ENCODE measurements around the gene ASB15.

ASB15 gene

DNA sequence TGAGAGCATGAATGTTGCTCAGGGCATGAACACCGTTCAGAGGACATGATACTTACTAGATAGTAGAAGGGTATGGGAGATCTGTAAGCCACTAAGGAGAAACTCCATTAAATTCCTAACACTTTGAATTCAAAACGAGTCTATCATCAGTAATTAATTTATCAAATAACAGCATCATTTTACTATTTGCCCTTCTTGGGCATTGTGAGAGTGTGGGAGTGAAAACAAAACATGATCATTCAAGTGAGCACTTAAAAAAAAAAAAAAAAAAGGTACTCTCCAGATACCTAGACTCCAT lies 20.5 kb upstream of the ASB15 start:
- Histone ChIP-seq H4K20me1 (no peaks in the 10 kb centered on the region), H3K4me2 (no peak overlapping the region), H3K4me1 (no peaks in the 10 kb centered on the region), H3K4me3 (no peak overlapping the region), H3K27ac (no peak overlapping the region), H3K27me3 (no peaks in the 10 kb centered on the region), H3K9ac (no peak overlapping the region), H3K9me3 (replicated peaks in 1 of 11) (no peaks in the 10 kb centered on the region), H3K36me3 (no peaks in the 10 kb centered on the region)
- no peak for TF ChIP-seq Cebpa-rat (IDR thresholded peaks at IDR 0.05)

DNA sequence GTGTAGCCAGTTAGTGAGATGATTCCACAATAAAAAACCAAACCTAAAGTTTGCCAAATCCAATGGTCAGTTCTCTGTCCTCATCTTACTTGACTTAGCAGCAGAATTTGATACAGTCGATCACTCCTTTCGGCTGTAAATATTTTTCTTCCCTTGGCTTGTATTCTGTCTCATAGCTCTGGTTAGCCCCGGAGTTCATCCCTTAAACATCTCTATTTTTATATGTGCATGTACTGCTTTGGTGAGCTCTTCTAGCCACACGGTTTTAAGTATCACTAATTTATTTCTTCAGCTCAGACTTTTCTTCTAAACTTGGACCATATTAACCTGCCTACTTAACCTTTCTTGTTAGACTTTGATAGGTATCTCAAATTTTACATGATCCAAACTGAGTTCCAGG lies 17.8 kb upstream of the ASB15 start:
- no peak overlapping the region for H3K4me2 ChIP-seq
- no peak overlapping the region for H3K4me3 ChIP-seq
- TF ChIP-seq Cebpa-rat (IDR thresholded peaks at IDR 0.05), result no peak
- H3K4me1 ChIP-seq, result no peaks in the 10 kb centered on the region
- no peaks in the 10 kb centered on the region for H3K9me3 ChIP-seq (replicated peaks in 1 of 11)
- H3K9ac ChIP-seq, result no peak overlapping the region
- no peaks in the 10 kb centered on the region for H3K27me3 ChIP-seq
- no peaks in the 10 kb centered on the region for H4K20me1 ChIP-seq
- no peaks in the 10 kb centered on the region for H3K36me3 ChIP-seq
- no peak overlapping the region for H3K27ac ChIP-seq

DNA sequence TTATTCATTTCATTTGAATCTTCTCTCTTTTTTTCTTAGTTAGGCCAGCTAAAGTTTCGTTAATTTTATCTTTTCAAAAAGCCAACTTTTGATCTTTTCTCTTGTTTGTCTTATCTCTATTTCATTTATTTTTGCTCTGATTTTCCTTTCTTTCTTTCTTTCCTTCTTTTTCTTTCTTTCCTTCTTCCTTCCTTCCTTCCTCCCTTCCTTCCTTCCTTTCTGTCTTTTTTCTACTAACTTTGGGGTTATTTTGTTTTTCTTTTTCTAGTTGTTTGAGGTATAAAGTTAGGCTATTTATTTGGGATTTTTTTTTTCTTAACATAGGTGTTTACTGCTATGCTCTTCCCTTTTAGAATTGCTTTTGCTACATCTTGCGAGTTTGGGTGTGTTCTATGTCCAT lies 13.2 kb upstream of the ASB15 start:
- Histone ChIP-seq H4K20me1 (no peaks in the 10 kb centered on the region), H3K4me3 (no peak overlapping the region), H3K27ac (no peak overlapping the region), H3K36me3 (no peaks in the 10 kb centered on the region), H3K9ac (no peak overlapping the region), H3K27me3 (no peaks in the 10 kb centered on the region), H3K4me1 (no peaks in the 10 kb centered on the region), H3K4me2 (no peak overlapping the region), H3K9me3 (replicated peaks in 1 of 11) (no peaks in the 10 kb centered on the region)
- TF ChIP-seq Cebpa-rat (IDR thresholded peaks at IDR 0.05), result no peak

DNA sequence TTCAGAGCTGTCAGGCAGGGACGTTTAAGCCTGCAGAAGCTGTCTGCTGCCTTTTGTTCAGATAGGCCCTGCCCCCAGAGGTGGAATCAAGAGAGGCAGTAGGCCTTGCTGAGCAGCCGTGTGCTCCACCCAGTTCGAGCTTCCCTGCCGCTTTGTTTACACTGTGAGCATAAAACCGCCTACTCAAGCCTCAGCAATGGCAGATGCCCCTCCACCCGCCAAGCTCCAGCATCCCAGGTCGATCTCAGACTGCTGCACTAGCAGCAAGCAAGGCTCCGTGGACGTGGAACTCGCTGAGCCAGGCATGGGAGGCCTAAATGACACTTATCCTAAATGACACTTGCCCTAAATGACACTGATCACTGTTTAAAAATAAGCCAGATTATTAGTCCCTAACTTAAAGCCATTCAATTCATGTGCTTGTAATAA lies 6.8 kb upstream of the ASB15 start:
- no peak overlapping the region for H3K4me2 ChIP-seq
- H3K9ac ChIP-seq, result no peak overlapping the region
- H3K36me3 ChIP-seq, result no peaks in the 10 kb centered on the region
- H3K4me3 ChIP-seq, result no peak overlapping the region
- no peak overlapping the region for H3K27ac ChIP-seq
- no peaks in the 10 kb centered on the region for H3K9me3 ChIP-seq (replicated peaks in 1 of 11)
- no peaks in the 10 kb centered on the region for H4K20me1 ChIP-seq
- H3K27me3 ChIP-seq, result no peaks in the 10 kb centered on the region
- no peaks in the 10 kb centered on the region for H3K4me1 ChIP-seq
- no peak for TF ChIP-seq Cebpa-rat (IDR thresholded peaks at IDR 0.05)

DNA sequence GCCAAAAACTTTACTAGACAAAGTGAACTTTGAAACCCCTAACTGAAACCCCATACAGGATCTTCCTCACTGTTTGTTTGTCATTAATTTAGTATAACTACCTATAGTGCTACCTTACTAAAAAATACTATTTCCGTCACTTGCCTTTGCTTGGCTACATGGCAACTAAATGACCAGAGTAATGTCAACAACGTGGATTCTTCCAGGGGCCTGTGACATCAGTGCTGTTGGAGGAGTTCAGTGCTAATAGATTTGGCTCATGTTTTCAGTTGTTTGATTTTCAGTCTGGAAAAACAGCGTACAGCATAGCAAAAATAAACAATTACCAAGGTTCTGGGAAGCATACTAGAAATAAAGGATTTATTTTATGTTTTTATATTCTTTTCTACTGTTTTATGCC lies 3.0 kb upstream of the ASB15 start:
- Histone ChIP-seq H3K27ac (no peak overlapping the region), H3K27me3 (no peaks in the 10 kb centered on the region), H3K9ac (no peak overlapping the region), H4K20me1 (no peaks in the 10 kb centered on the region), H3K9me3 (replicated peaks in 1 of 11) (no peaks in the 10 kb centered on the region), H3K36me3 (no peaks in the 10 kb centered on the region), H3K4me1 (no peaks in the 10 kb centered on the region), H3K4me3 (no peak overlapping the region), H3K4me2 (no peak overlapping the region)
- no peak for TF ChIP-seq Cebpa-rat (IDR thresholded peaks at IDR 0.05)

DNA sequence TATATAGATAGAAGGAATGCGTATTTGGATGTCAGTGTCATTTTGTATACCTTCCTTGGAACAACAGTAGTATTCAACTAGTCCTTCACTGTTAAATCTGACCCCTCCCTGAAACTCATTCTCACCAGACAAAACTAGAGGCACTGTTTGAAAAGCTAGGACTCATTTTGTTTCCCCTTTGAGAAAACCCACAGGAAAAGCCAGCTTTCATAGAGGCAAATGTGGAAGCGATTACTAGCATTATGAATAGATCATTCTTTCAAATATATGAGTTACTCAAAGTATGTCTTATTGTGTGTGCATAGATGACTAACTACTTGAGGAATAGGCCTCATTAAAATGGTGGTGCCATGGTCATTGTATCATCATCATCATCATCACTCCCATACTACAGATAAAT lies 1.9 kb upstream of the ASB15 start:
- Histone ChIP-seq H3K27me3 (no peaks in the 10 kb centered on the region), H3K4me3 (no peak overlapping the region), H3K27ac (no peak overlapping the region), H4K20me1 (no peaks in the 10 kb centered on the region), H3K9me3 (replicated peaks in 1 of 11) (no peaks in the 10 kb centered on the region), H3K4me2 (no peak overlapping the region), H3K36me3 (no peaks in the 10 kb centered on the region), H3K9ac (no peak overlapping the region), H3K4me1 (no peaks in the 10 kb centered on the region)
- no peak for TF ChIP-seq Cebpa-rat (IDR thresholded peaks at IDR 0.05)

DNA sequence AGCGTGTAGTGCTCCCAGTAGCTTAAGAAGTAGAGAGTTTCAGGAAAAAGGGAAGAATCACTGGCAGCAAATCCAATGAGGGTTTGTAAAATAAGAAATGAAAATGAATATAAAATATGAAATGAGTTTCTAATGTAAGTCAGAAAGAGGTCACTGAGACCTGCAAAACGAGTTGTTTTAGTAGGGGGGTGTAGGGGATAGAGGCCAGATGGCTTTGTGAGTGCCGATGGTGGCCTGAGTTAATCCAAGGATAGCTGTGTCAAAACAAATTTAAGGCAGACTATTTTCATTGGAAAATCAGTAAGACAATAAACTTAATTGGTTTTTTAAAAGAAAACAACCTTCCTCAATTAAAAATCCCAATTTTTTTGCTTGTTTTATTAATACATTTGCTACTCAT lies 745 bp upstream of the ASB15 start:
- no peak overlapping the region for H3K4me3 ChIP-seq
- no peak overlapping the region for H3K9ac ChIP-seq
- no peak for TF ChIP-seq Cebpa-rat (IDR thresholded peaks at IDR 0.05)
- H3K4me2 ChIP-seq, result no peak overlapping the region
- H3K36me3 ChIP-seq, result no peaks in the 10 kb centered on the region
- no peaks in the 10 kb centered on the region for H3K4me1 ChIP-seq
- H3K9me3 ChIP-seq (replicated peaks in 1 of 11), result no peaks in the 10 kb centered on the region
- H3K27ac ChIP-seq, result no peak overlapping the region
- H4K20me1 ChIP-seq, result no peaks in the 10 kb centered on the region
- H3K27me3 ChIP-seq, result no peaks in the 10 kb centered on the region

DNA sequence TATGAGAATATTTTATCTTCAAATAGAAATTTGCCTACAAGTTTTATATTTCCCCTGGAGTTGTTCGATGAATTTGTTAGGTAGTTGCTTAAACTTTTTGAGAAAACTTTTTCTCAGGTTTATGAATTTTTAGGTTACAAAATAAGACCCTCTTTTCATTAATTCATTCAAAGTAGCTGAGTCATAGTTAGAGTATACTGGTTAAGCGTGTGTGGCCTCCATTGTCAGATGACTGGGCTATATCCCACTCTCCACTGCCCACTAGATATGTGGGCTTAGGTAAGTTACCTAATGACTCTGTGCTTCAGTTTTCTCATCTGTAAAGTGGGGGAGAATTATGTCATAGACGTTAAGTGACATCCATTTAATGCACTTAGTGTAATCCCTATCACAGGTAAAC lies 1.0 kb downstream of the ASB15 start:
- Histone ChIP-seq H3K4me1 (no peaks in the 10 kb centered on the region), H3K4me2 (no peak overlapping the region), H3K27me3 (no peaks in the 10 kb centered on the region), H3K9ac (no peak overlapping the region), H4K20me1 (no peaks in the 10 kb centered on the region), H3K36me3 (no peaks in the 10 kb centered on the region), H3K9me3 (replicated peaks in 1 of 11) (no peaks in the 10 kb centered on the region), H3K4me3 (no peak overlapping the region), H3K27ac (no peak overlapping the region)
- TF ChIP-seq Cebpa-rat (IDR thresholded peaks at IDR 0.05), result no peak

DNA sequence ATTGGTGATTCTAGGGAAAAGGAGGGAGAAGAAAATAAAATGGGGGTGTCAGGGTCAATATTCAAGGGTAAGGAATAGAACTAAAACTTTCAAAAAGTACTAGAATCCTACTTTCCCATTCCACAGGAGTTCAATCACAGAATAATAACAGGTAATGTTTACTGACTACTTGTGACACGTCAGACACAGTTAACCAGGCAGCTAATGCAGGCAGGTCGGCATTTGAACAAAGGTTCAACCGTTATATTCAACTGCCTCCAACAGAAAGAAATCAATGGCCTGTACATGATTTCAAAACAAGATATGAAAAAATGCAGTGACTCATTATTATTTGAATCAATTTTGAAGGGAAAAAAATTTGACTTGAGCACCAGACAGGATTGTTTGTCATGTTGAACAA lies 3.1 kb downstream of the ASB15 start:
- no peak for TF ChIP-seq Cebpa-rat (IDR thresholded peaks at IDR 0.05)
- Histone ChIP-seq H4K20me1 (no peaks in the 10 kb centered on the region), H3K9me3 (replicated peaks in 1 of 11) (no peaks in the 10 kb centered on the region), H3K4me2 (no peak overlapping the region), H3K36me3 (no peaks in the 10 kb centered on the region), H3K4me3 (no peak overlapping the region), H3K9ac (no peak overlapping the region), H3K4me1 (no peaks in the 10 kb centered on the region), H3K27me3 (no peaks in the 10 kb centered on the region), H3K27ac (no peak overlapping the region)

DNA sequence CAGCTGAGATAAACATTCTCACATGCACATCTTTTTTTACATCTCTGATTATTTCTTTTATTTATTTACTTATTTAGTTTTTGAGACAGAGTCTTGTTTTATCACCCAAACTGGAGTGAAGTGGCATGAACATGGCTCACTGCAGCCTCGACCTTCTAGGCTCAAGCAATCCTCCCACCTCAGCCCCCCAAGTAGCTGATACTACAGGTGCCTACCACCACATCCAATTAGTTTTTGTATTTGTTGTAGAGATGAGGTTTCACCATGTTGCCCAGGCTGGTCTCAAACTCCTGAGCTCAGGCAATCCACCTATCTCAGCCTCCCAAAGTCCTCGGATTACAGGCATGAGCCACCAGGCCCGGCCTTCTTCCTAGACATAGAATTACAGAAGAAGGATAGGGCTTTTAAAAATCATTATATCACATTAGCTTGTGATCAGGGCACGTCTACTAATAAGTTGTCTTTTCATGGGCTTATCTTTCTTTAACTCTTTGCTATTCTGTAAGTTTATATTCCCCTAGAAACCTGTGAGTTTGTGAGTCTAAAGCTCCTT lies 5.9 kb downstream of the ASB15 start:
- Histone ChIP-seq H3K4me1 (no peaks in the 10 kb centered on the region), H3K27me3 (no peaks in the 10 kb centered on the region), H4K20me1 (no peaks in the 10 kb centered on the region), H3K4me3 (no peak overlapping the region), H3K9ac (no peak overlapping the region), H3K9me3 (replicated peaks in 1 of 11) (no peaks in the 10 kb centered on the region), H3K36me3 (no peaks in the 10 kb centered on the region), H3K4me2 (no peak overlapping the region), H3K27ac (no peak overlapping the region)
- TF ChIP-seq Cebpa-rat (IDR thresholded peaks at IDR 0.05), result no peak
